HG03457 (cell line): ENCODE measurements around the gene SH3D21.

Source experiments
- ATAC-seq: cut with Tn5 transposase; IDR thresholded peaks from one replicate; pipeline ENCODE4 v1.9.1; 2021; ENCODE audit warnings: moderate number of reproducible peaks; ENCODE audit not compliant: unreplicated experiment

The SH3D21 gene

DNA sequence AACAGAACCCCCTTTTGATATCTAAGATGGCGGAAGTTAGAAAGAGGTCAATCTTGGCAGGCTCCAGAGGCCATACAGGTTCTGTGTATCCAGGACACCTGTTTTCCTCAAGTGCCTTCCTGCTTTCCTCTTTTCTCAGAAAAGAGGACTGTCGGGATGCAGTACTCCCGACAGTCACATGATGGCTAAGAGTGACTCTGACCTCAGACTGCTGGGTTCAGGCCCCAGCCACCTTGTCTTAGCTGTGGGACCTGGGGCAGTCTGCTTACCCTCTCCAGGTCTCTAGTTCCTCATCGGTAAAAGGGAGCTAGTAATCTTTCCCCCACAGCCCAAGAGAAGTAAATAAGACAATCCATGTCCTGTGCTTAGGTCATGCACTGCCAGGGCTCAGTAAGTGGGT, 49.6 kb downstream of the SH3D21 start:
- ATAC-seq, result no peak

DNA sequence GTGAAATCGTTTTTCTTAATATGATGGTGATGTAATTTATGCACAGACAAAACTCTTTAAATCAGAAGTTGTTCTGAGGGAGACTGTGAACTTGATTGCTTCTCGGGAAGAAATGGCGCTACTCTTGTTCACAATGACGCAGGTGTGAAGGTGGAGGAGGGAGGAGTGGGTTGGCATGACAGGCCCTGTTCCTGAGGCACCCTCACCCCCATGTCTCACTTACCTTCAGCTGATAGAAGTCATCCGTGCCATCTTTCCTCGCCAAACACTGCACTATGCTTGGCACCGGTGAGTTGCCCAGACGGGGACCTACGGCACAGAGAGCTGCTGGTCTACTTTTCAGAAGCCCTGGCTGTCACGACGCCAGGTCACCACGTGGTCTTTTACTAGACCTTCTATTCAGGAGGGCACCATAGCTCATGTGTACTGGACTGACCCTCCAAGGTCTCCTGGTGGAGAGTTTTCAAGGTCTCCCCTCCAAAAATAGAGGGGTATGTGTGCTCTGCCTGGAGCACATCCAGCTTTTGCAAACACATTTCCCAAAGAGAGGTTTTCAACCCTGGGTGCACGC, 52.4 kb downstream of the SH3D21 start:
- ATAC-seq, result no peak

DNA sequence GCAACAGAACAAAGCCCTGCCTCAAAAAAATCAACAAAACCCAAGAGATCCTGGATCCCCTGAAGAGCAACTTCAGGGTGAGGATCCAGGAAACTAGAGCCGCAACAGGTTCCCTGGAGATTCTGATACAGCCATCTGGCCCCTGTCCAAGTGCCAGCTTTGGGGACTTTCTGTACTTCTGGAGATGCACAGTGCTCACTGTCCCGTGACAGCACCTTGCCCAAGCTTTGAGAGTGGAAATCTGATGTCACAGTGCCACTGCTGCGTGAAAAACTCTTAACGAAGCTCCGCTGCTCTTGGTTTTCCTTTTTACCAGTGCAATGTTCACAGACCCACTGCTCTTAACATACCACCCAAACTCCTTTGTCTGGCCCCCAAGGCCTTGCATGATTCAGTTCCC, 53.2 kb downstream of the SH3D21 start:
- no peak for ATAC-seq

DNA sequence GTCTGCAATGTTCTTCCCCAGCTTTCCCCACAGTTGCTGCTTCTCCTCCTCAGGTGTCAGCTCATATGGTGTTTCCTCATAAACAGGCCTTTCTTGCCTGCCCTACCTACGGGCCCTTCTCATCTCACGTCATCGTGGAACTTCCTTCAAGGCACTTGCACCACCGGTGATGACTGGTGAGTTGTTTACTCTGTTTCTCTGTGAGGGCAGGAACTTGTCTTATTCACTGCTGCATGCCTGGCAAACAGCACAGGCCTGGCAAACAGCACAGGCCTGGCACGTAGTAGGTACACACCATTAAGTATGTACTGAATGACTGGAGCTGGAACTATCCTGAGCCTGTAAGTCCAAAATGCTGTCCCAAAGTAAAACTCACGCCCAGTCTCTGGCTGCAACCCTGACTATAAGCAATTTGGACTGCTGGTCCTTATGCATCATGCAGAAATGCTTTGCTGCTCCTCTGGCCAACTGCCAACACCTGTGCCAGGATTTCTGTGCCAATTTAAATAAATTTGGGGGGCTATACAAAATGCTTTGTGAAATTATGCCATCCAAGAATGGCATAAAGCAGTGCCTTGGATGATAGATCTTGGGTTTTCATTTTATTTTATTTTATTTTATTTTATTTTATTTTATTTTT, 53.9 kb downstream of the SH3D21 start:
- ATAC-seq, result no peak

DNA sequence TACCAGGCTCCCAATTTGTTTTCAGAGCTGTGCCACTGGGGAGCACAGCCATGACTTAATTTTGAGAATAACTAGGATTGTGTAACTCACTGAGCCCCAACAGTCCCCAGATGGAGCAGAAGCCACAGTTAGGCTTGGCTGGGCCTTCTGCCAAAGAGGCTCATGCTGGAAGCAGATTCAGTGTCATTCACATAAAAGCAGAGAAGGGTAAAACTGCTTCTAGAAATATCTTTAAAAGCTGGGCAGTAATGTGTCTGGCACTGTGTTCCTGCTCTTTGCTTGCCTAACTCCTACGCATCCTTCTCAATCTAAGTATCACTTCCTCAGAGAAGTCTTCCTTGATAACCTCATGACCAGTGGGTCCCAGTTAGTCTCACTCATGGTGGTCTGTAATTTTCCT, 59.2 kb downstream of the SH3D21 start:
- ATAC-seq, result no peak

DNA sequence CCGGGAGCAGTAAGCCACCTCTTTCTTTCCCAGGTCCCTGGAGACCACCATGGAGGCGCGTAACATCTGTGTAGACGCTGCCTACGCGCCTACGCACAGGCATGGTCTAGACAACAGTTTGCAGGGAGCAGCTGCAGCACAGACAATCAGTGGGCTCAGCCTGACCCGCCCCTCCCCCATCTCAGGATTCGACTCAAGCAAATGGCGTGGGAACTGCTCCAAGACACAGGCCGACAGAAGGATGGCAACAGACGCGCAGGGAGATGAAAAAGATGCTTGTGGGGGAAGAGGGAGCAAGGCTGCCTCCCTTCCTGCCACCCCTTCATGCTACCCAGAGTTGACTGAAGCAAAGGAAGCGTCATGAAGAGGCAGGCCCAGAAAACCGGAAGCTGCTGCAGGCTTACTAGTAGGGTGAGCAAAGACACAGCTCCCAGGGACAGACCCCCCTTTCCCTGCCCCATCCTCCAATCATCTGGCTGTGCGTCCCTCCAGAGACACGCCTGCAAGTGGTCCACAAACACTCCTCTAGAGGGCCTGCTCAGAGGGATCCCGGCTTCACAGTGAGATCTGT, 60.0 kb downstream of the SH3D21 start:
- ATAC-seq, result no peak

DNA sequence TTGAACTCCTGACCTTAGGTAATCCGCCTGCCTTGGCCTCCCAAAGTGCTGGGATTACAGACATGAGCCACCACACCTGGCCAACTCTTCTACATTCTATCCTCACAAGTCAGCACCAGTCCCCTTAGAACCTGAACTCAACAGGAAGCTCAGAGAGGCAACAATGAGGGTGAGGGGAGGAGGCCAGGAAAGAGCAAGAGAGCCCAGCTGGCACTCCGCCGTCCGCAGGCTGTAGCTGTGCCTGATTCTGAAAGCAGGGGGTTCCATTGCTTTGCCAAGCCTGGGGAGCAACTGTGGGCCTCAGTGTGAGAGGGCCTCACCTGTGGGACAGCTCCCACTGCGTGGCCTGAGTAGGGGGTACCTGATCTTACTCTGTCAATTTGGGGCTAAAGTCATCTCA, 60.9 kb downstream of the SH3D21 start:
- no peak for ATAC-seq

DNA sequence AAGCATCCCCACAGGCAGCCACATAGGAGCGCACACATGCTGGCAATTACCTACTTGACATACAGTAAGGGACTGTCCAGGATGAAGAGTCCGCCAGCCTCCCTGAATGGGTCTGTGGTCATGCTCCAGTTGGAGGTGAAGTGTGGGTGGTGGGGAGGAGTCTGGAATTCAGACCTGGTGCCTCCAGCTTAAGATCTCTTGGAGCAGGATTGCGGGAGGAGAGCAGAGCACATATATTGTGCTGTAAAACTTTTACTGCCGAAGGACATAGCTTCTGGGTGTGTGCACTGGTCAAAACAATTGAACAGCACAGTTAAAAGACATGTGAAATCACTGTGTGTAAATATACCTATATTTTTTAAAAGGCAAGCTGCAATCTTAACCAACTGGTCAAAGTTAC, 61.6 kb downstream of the SH3D21 start:
- ATAC-seq, result no peak

DNA sequence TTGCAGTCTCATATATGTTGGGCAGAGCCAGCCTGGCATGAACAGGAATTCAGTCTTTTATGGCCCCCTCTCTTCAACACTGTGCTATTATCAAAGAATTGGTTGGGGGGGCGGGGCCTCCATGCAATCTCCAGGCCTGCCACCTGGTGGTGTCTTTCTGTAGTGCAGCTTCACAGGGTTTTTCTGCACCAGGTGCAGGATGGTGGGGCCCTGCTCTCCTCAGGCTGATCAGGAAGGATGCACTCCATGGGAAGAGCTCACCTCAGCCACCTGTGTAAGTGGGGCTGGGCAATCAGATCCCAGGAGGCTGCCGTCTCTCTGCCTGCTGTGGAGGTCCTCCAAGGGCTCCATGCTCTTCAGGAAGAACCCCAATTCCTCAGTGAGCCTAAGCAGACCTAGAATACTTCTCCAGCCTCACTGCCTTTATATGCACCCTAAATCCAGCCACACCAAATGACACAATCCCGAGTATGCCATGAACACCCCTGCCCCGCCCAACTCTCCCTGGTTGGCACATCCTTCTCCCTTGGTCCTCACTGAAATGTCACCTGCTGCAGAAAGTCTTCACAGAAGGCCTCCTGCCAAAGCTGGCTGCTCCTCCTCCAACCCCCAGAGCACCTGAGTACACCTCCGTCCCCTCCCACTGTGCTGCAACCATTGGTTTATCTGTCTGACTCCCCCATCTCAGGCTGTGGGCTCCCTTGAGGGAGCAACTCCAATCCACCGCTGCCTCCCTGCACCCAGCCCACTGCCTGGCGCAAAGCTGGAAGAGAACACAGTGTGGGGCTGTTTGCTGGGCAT, 63.1 kb downstream of the SH3D21 start:
- no peak for ATAC-seq
